HCT116 (cell line): ENCODE measurements around the gene C17orf58.

Experiments used
- EZH2 ChIP-seq: fragments of 200-600 bp; sonication (generic); IDR thresholded peaks from 2 replicates; pipeline ENCODE4 v1.6.1; 2017; ENCODE audit warnings: antibody characterized with exemption, mixed run types
- EZH2phosphoT487 ChIP-seq: fragments of 200-600 bp; IDR thresholded peaks from 2 replicates; pipeline ENCODE4 v1.6.1; 2018; ENCODE audit warnings: antibody characterized with exemption, borderline replicate concordance
- POLR2A ChIP-seq: IDR thresholded peaks from 2 replicates; pipeline ENCODE4 v1.7.0; 2011; ENCODE audit warnings: borderline replicate concordance; ENCODE audit not compliant: insufficient read depth, insufficient read length; ENCODE audit errors: extremely low read depth
- POLR2AphosphoS5 ChIP-seq: IDR thresholded peaks from 2 replicates; pipeline ENCODE4 v1.6.1; 2011; ENCODE audit warnings: mild to moderate bottlenecking, low read depth, low read length, moderate library complexity
- SIN3A ChIP-seq: IDR thresholded peaks from 2 replicates; pipeline ENCODE4 v1.6.1; 2012; ENCODE audit warnings: low read depth
- SP1 ChIP-seq: IDR thresholded peaks from 2 replicates; pipeline ENCODE4 v1.6.1; 2012; ENCODE audit warnings: low read depth
- TCF7L2 ChIP-seq: IDR thresholded peaks from 2 replicates; pipeline ENCODE4 v1.7.0; 2011; ENCODE audit warnings: borderline replicate concordance, inconsistent platforms; ENCODE audit not compliant: insufficient read depth, insufficient read length; ENCODE audit errors: extremely low read depth
- YY1 ChIP-seq: IDR thresholded peaks from 2 replicates; pipeline ENCODE4 v1.6.1; 2011; ENCODE audit warnings: low read length, low read depth, moderate library complexity, mild to moderate bottlenecking; ENCODE audit not compliant: insufficient replicate concordance; ENCODE audit errors: extremely low read depth
- TF ChIP-seq, protein P1 (sequence below): IDR thresholded peaks from 2 replicates; pipeline ENCODE4 v1.6.1; 2012
- TF ChIP-seq, protein P2 (sequence below), 3 experiments: fragments of 200-600 bp in 1 of 3; sonication (generic) in 1 of 3; IDR thresholded peaks in 2 of 3; conservative IDR thresholded peaks in 1 of 3; 2 replicates each; pipeline ENCODE4 v1.5.1; 2012 to 2017; ENCODE audit warnings: low read depth in 2 of 3, low read length in 2 of 3, antibody characterized with exemption in 1 of 3, borderline replicate concordance in 1 of 3, control low read depth in 1 of 3, mild to moderate bottlenecking in 1 of 3, mixed read lengths in 1 of 3, mixed run types in 1 of 3, moderate library complexity in 1 of 3; ENCODE audit not compliant: insufficient read depth in 1 of 3
- TF ChIP-seq, protein P3 (sequence below): IDR thresholded peaks from 2 replicates; pipeline ENCODE4 v1.6.1; 2012; ENCODE audit warnings: low read depth

DNA sequence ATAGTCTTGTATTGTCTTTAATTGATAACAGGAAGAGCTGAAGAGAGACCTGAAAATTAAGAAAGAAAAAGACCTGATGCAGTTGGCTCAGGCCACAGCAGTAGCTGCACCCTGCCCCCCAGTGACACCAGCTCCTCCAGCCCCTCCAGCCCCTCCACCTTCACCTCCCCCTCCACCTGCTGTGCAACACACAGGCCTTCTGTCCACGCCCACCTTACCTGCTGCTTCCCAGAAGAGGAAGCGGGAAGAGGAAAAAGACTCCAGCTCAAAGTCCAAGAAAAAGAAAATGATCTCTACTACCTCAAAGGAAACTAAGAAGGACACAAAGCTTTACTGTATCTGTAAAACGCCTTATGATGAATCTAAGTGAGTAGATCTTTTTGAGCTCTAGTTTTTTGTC is 36.8 kb downstream of the C17orf58 start:
- TF ChIP-seq POLR2A (no peak), SP1 (no peak), POLR2AphosphoS5 (no peak), EZH2 (no peak), TCF7L2 (no peak), SIN3A (no peak), YY1 (no peak), EZH2phosphoT487 (no peak)
- TF ChIP-seq, protein P1, sequence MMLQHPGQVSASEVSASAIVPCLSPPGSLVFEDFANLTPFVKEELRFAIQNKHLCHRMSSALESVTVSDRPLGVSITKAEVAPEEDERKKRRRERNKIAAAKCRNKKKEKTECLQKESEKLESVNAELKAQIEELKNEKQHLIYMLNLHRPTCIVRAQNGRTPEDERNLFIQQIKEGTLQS = no peak
- TF ChIP-seq, protein P2, sequence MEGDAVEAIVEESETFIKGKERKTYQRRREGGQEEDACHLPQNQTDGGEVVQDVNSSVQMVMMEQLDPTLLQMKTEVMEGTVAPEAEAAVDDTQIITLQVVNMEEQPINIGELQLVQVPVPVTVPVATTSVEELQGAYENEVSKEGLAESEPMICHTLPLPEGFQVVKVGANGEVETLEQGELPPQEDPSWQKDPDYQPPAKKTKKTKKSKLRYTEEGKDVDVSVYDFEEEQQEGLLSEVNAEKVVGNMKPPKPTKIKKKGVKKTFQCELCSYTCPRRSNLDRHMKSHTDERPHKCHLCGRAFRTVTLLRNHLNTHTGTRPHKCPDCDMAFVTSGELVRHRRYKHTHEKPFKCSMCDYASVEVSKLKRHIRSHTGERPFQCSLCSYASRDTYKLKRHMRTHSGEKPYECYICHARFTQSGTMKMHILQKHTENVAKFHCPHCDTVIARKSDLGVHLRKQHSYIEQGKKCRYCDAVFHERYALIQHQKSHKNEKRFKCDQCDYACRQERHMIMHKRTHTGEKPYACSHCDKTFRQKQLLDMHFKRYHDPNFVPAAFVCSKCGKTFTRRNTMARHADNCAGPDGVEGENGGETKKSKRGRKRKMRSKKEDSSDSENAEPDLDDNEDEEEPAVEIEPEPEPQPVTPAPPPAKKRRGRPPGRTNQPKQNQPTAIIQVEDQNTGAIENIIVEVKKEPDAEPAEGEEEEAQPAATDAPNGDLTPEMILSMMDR (IDR thresholded peaks at IDR 0.05 in 2 of 3, conservative IDR thresholded peaks at IDR 0.05 in 1 of 3; ENCODE audit: borderline replicate concordance in 1 of 3, insufficient read depth in 1 of 3, low read depth in 2 of 3, low read length in 2 of 3) = no peak
- TF ChIP-seq, protein P3, sequence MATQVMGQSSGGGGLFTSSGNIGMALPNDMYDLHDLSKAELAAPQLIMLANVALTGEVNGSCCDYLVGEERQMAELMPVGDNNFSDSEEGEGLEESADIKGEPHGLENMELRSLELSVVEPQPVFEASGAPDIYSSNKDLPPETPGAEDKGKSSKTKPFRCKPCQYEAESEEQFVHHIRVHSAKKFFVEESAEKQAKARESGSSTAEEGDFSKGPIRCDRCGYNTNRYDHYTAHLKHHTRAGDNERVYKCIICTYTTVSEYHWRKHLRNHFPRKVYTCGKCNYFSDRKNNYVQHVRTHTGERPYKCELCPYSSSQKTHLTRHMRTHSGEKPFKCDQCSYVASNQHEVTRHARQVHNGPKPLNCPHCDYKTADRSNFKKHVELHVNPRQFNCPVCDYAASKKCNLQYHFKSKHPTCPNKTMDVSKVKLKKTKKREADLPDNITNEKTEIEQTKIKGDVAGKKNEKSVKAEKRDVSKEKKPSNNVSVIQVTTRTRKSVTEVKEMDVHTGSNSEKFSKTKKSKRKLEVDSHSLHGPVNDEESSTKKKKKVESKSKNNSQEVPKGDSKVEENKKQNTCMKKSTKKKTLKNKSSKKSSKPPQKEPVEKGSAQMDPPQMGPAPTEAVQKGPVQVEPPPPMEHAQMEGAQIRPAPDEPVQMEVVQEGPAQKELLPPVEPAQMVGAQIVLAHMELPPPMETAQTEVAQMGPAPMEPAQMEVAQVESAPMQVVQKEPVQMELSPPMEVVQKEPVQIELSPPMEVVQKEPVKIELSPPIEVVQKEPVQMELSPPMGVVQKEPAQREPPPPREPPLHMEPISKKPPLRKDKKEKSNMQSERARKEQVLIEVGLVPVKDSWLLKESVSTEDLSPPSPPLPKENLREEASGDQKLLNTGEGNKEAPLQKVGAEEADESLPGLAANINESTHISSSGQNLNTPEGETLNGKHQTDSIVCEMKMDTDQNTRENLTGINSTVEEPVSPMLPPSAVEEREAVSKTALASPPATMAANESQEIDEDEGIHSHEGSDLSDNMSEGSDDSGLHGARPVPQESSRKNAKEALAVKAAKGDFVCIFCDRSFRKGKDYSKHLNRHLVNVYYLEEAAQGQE = no peak
